Upper lobe of left lung (tissue), 4 donors: ENCODE measurements around the gene ERC1.

Source experiments
- POLR2AphosphoS5 ChIP-seq, 2 donors: sonication (generic); formaldehyde crosslinking; IDR thresholded peaks; one replicate each; pipeline ENCODE4 v1.5.1; 2017; ENCODE audit warnings: antibody characterized with exemption in 2 of 2
- TF ChIP-seq, protein P1 (sequence below), 6 experiments: fragments of 450-650 bp in 4 of 6; fragments of 200-600 bp in 2 of 6; sonication (generic) in 2 of 6; IDR thresholded peaks; one replicate each; pipeline ENCODE4 v1.5.1; 2016 to 2019; ENCODE audit warnings: antibody characterized with exemption in 6 of 6

DNA sequence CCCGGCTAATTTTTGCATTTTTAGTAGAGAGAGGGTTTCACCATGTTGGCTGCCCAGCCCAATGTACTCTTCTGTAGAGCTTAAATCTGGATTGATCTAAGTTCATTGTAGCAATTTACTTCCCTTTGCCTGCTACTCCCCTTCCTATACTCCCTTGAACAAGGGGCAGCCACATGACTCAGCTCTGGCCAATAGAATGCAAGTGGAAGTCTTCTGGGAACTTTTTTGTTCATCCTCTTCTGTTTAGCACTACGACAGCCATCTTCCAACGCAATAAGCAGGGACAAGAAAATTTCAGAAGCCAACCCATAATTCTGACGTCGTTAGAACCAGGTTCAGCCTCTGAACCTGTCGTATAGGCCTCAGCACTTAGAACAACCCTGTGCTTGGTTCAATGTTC lies 35.1 kb upstream of the ERC1 start:
- TF ChIP-seq, protein P1, sequence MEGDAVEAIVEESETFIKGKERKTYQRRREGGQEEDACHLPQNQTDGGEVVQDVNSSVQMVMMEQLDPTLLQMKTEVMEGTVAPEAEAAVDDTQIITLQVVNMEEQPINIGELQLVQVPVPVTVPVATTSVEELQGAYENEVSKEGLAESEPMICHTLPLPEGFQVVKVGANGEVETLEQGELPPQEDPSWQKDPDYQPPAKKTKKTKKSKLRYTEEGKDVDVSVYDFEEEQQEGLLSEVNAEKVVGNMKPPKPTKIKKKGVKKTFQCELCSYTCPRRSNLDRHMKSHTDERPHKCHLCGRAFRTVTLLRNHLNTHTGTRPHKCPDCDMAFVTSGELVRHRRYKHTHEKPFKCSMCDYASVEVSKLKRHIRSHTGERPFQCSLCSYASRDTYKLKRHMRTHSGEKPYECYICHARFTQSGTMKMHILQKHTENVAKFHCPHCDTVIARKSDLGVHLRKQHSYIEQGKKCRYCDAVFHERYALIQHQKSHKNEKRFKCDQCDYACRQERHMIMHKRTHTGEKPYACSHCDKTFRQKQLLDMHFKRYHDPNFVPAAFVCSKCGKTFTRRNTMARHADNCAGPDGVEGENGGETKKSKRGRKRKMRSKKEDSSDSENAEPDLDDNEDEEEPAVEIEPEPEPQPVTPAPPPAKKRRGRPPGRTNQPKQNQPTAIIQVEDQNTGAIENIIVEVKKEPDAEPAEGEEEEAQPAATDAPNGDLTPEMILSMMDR (IDR thresholded peaks at IDR 0.05), result no peak
- no peak for TF ChIP-seq POLR2AphosphoS5 (IDR thresholded peaks at IDR 0.05)
